Stimulated activated CD4-positive, alpha-beta T cell treated with anti-CD3 and anti-CD28 coated beads, Interleukin-12 subunit alpha, Interleukin-12 subunit beta, amount 100 ng/mL, for 4 hours (primary cell): Measurements from ENCODE around the gene EPC2.
A peak's percentile ranks its signal among the peaks of the same experiment; 100 is the strongest.

Experiments
- DNase-seq: peaks from one replicate; pipeline ENCODE4 v3.0.0-alpha.2; 2020

Gene EPC2, protein sequence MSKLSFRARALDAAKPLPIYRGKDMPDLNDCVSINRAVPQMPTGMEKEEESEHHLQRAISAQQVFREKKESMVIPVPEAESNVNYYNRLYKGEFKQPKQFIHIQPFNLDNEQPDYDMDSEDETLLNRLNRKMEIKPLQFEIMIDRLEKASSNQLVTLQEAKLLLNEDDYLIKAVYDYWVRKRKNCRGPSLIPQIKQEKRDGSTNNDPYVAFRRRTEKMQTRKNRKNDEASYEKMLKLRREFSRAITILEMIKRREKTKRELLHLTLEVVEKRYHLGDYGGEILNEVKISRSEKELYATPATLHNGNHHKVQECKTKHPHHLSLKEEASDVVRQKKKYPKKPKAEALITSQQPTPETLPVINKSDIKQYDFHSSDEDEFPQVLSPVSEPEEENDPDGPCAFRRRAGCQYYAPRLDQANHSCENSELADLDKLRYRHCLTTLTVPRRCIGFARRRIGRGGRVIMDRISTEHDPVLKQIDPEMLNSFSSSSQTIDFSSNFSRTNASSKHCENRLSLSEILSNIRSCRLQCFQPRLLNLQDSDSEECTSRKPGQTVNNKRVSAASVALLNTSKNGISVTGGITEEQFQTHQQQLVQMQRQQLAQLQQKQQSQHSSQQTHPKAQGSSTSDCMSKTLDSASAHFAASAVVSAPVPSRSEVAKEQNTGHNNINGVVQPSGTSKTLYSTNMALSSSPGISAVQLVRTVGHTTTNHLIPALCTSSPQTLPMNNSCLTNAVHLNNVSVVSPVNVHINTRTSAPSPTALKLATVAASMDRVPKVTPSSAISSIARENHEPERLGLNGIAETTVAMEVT

DNA sequence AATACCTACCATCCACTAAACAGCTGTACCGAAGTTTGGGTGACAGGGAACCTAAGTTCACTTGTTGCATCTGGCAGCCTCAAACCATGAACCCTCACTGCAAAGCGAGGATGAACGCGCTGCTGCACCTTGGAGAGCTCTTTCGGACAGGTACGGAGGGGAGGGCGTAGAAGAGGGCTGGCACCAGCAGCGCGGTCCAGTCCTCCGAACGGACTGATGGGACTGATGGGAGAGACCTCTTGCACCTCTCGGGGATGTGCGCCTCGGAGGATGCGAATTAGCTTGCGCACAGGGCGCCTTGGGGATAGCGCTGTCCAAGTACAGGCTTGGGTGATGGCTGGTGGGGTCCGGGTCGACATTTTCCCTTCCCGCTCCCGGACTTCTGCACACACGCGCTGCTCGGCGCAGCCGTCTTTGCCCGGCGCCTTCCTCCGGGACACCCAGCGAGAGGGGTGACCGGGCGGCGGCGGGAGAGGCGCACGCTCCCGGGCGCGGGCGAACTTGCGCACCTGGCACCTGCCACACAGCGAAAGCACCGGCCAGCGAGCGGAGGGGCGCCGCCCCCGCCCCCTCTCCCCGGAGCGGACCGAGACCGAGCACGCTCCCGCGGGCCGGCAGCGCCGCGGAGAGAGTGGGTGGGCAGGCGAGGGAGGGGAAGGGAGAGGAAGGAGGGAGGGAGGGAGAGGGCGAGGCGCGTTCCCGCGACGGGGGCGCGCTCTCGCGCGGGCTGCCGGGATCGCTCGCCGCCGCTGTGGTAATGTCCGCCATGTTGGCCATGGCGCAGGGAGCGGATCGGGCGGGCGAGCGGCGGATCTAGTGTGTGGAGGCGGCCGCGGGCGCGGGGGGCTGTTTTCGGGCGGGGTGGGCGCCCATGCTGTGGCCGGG is at the start of gene EPC2:
Gene EPC2, plus strand, starts transcription at position 754 of the 885 bp plus-strand sequence. CDS start 267 bp downstream, outside the sequence.
- peak; percentile 84 for DNase-seq

DNA sequence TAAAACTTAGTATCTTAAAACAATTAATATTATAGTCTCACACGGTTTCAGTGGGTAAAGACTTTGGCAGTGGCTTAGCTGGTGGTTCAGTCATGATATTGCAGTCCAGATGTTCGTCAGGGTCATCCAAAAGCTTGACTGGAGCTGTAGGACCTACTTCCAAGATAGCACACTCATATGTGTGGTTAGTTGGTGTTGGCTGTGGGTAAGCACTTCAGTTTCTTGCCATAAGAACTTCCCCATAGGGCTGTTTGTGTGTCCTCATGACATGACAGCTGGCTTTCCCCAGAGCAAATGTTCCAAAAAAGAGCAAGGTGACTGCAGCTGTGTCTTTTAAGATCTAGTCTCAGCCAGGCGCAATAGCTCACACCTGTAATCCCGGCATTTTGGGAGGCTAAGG is 48.5 kb upstream of the EPC2 start:
- DNase-seq = no peak

DNA sequence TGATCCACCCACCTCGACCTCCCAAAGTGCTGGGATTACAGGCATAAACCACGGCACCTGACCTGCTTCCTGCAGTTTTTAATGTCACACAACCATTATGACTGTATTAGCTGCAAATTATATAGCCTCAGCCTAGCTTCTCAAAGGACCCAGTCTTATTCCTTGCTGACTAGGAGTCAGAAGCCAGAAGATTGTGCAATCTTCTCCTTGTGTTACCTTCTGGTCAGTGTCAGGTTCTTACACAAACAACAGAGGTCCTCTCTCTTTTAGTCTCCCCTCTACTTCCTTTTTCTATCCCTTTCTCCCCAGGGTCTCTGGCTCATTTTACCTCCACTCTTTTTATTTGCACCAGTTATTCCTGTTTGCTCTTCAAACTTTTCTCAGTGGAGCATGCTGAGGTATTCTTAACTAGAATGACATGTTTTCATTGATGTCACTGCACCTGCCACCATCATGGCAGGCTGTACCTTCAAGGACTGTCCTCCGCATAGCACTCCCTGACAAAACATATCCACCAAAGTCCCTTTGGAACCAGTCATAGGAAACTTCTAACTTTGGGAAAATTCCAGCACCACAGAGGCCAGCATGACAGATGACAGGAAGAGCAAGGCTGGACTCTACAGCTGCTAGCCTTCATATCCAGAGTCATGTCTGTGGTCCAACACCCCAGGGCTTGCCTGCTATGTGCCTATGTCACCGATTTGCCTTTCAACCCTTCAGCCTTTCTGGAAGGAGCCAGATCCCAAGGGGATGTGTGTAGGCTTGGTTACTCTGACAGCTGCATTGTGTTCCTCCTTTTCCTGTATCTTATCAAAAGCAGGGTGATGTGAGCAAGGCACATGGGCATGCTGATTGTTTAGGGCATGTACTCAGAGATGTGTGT is 45.2 kb upstream of the EPC2 start:
- DNase-seq = no peak

DNA sequence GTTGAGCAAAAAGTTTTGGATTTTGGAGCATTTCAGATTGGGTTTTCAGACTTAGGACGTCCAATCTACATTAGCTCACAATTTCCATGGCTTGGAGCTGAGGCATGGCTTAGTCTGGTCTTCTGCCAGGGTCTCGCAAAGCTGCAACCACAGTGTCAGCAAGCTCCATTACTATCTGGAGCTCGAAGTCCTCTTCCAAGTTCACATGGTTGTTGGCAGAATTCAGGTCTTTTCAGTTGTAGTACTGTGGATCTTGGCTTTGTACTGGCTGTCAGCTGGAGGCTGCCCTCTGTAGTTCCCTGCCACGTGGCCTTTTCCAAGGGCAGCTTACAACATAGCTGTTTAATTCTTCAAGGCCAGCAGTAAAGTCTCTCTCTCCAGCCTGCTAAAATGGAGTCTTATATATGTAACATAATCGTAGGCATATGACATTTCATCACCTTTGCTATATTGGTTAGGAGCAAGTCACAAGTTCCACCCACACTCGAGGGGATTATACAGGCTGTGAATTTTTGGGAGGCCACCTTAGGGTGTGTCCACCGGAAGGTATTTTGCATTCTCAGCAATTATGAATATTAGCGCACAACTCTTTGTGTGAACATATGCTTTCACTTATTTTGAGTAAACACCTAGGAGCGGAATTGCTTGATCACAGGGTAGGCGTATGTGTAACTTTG is 41.5 kb upstream of the EPC2 start:
- DNase-seq = no peak

DNA sequence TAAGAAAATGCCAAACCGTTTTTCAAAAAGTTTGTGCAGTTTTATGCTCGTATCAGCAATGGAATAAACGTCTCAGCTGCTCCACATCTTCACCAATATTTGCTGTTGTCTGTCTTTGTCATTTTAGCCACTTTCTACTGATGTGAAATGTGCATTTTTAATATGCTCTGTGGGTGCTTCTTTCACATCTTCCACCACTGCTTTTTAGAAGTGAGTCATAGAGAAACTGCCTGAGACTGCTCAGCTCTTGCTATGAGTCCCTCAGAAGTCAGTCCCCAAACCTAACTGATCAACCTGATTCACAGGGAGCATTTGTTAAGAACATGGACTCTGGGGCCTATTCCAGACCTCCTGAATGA is 41.0 kb upstream of the EPC2 start:
- no peak for DNase-seq

DNA sequence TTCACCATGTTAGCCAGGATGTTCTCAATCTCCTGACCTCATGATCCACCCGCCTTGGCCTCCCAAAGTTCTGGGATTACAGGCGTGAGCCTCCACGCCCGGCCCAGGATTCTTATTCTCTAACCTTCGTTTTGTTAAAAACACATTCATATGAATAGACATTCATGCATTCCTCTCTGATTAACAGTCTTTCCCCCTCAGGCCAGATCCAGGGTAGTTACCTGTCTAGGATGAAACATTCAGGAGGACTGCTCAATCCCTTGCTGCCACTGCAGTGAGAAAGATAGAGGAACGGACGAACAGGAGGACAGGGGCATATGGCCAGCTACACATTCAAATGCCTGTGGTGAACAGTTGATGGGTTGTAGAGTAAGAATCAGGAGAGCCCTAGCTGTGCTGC is 39.6 kb upstream of the EPC2 start:
- no peak for DNase-seq

GRCh38 chr2:148607566-148607965 is 37.0 kb upstream of the EPC2 start:
- DNase-seq = no peak

GRCh38 chr2:148613231-148614013 is 31.1 kb upstream of the EPC2 start:
- no peak for DNase-seq

DNA sequence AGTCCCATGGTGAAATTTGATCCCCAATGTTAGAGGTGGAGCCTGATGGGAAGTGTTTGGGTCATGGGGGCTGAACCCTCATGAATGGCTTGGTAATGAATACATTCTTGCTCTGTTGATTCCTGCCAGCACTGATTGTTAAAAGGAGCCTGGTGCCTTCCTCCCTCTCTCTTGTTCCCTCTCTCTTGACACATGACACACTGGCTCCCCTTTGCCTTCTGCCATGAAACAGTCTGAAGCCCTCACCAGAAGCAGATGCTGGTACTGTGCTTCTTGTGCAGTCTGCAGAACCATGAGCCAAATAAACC is 30.6 kb upstream of the EPC2 start:
- DNase-seq = no peak

DNA sequence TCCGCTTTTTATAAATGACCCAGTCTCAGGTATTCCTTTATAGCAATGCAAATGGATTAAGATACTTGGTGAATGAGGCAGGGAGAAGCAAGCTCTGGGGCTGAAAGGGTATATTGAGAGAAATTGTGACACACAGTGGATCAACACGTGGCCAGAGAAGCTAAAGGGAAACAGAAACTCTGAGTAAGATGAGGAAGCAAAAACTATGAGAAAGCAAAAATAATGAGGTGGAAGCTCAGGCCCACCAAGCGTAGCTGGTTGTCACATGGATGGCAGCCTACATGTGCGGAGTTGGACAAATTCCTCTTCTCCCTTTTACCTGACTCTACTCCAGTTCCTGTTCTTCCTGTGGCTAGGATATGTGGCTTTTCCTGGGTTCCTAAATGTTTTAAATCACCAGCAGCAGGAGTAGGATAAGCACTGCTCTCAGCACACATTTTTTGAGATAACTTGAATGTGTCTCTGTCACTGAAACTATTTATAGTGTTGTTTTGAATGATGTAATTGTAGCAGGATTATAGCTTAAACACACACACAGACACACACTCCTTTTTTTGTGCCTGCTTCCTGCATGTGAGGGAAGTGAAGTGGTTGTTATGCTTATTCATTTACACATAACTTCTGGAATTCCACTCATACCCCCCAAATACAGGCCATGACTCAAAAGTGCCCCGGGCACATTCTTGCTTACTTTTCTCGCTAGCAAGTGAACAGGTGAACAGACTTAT is 30.1 kb upstream of the EPC2 start:
- no peak for DNase-seq

GRCh38 chr2:148615381-148615841 is 29.1 kb upstream of the EPC2 start:
- no peak for DNase-seq

GRCh38 chr2:148616662-148617061 is 27.9 kb upstream of the EPC2 start:
- DNase-seq = no peak

DNA sequence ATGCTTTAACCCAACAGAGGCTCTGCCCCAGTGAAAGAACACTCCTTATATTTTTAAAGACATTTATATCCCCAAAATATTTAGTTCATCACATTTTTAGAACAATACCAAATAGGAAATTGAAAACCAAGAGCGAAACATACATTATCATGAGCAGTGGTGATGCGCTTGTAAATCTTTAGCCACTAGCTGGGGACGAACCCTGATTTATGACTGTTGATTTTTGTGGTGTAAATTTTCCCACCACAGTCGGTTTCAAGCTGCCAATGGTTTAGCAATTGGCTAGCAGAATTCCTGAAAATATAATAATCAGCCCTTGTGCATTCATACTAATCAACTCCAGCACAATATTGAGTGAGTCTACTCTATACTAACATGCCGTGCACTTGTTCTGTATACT is 27.3 kb upstream of the EPC2 start:
- DNase-seq = no peak

- DNase-seq = no peak
Observed at GRCh38 chr2:148619560-148620195, 24.9 kb upstream of the EPC2 start.

DNA sequence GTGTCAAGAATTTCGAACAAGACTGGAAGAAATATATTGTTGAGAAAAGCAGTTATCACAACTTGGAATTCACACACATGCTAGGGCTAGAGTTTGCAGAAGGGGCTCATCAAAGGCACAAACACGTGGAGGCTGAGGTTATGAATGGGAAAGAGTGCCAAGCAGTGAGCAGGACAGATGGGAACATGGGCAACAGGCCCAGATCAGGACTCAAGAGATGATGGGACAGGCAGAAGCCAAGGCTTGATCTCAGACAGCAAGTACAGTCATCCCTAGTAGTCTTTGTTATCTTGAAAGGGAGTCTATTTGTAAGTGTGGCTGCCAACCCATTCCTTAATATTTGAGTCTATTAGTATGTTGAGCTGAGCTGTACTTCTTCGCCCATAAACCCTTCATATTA is 22.2 kb upstream of the EPC2 start:
- DNase-seq = no peak

- no peak for DNase-seq
Observed at GRCh38 chr2:148623086-148623485, 21.5 kb upstream of the EPC2 start.

GRCh38 chr2:148627224-148627623 is 17.3 kb upstream of the EPC2 start:
- DNase-seq = no peak

DNA sequence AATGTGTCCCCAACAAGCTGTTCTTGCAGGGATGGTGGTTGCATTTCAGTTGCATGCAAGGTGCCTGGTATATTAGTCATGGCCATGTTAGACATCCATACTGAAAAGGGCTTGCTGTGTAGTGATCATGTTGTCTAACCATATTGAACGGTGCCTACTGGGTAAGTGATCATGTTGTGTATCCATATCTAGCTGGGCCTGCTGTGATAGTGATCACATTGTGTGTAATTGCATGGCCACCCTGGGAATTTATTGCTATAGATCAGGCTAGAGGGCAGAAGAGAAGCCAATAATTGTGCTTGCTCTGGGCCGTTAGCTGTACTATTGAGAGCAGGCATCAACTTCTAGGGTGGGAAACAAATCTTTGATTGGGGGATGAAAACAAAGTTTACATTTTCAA is 9.8 kb upstream of the EPC2 start:
- no peak for DNase-seq

DNA sequence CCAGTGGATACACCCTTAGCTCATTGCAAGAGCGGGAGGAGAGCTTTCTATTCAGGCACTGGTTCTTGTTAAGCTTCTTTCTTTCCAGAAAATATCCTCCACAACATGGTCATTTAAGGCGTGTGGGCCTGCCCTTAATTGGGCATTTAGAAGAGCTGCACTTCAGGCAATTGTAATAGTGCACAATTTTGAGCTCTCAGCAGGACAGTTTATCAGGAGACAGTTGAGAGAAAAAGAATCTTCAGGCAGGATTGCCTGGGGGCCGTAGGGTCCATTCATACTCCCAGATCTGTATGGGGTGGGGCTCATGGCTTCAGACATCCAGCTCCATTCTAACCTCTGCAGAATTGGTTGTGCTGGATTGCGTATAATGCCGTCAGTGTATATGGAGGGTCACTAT is 6.0 kb upstream of the EPC2 start:
- no peak for DNase-seq

DNA sequence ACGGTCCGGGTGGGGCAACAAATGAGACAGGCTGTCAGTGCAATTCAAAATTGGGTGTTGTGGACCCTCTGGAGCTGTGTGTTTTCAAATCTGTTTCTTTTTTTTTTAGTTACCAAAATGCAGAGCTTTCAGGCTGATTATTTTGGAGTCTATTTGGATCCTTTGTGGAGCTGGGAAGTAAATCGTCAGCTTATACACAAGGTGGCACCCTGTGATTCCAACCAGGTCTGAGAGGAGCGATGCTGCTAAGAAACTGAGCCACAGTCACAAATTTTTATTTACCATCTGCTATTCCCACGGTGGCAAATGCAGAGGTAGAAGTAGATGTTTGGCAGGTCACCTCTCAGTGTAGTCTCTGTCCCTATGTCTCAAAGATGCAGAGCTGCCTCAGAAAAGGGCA is 3.8 kb upstream of the EPC2 start:
- DNase-seq = no peak
